HepG2 (cell line): Measurements from ENCODE around the gene UBFD1. TPM values are rescaled to one million over a fixed set of nuclear protein-coding genes. Genes with fewer than 3 reads are reported as not detected.
A peak's percentile ranks its signal among the peaks of the same experiment; 100 is the strongest.

Source experiments
- BORCS8-MEF2B ChIP-seq: sonication (generic); formaldehyde crosslinking; IDR thresholded peaks from 2 replicates; pipeline ENCODE4 v1.8.0; 2022; ENCODE audit warnings: mild to moderate bottlenecking, missing genetic modification reagents
- CAMTA2 ChIP-seq: sonication (generic); formaldehyde crosslinking; IDR thresholded peaks from 2 replicates; pipeline ENCODE4 v1.4.0; 2020; ENCODE audit warnings: mild to moderate bottlenecking, missing genetic modification reagents, borderline replicate concordance
- DZIP1 ChIP-seq: sonication (generic); formaldehyde crosslinking; IDR thresholded peaks from 2 replicates; pipeline ENCODE4 v1.5.0; 2020; ENCODE audit warnings: mild to moderate bottlenecking, missing genetic modification reagents
- ELF1 ChIP-seq: sonication (generic); formaldehyde crosslinking; IDR thresholded peaks from 2 replicates; pipeline ENCODE4 v1.4.0; 2020; ENCODE audit warnings: missing genetic modification reagents
- GABPB1 ChIP-seq: IDR thresholded peaks from 2 replicates; pipeline ENCODE4 v1.6.1; 2016; ENCODE audit warnings: mild to moderate bottlenecking, missing genetic modification reagents, moderate library complexity, missing compliant biosample characterization
- KAT7 ChIP-seq: IDR thresholded peaks from 2 replicates; pipeline ENCODE4 v1.6.1; 2018; ENCODE audit warnings: borderline replicate concordance, missing compliant biosample characterization
- MBNL3 ChIP-seq: fragments of 250-450 bp; sonication (Bioruptor Pico); conservative IDR thresholded peaks from 2 replicates; pipeline ENCODE4 v1.8.0; 2022; ENCODE audit warnings: mild to moderate bottlenecking, inconsistent platforms
- PLRG1 ChIP-seq: fragments of 450-650 bp; conservative IDR thresholded peaks from 2 replicates; pipeline ENCODE4 v1.6.1; 2016
- PRDM10 ChIP-seq: sonication (generic); formaldehyde crosslinking; IDR thresholded peaks from 2 replicates; pipeline ENCODE4 v1.4.0; 2020; ENCODE audit warnings: low read depth, missing genetic modification reagents
- RERE ChIP-seq: IDR thresholded peaks from 2 replicates; pipeline ENCODE4 v1.6.1; 2016; ENCODE audit warnings: low read depth, missing genetic modification reagents, missing compliant biosample characterization
- RFXAP ChIP-seq: sonication (generic); formaldehyde crosslinking; IDR thresholded peaks from 2 replicates; pipeline ENCODE4 v1.4.0; 2020; ENCODE audit warnings: missing genetic modification reagents, borderline replicate concordance
- SMYD3 ChIP-seq: sonication (generic); formaldehyde crosslinking; IDR thresholded peaks from 2 replicates; pipeline ENCODE4 v1.8.1; 2023; ENCODE audit warnings: mild to moderate bottlenecking, missing genetic modification reagents
- THYN1 ChIP-seq: sonication (generic); formaldehyde crosslinking; IDR thresholded peaks from 2 replicates; pipeline ENCODE4 v1.8.1; 2023; ENCODE audit warnings: low read depth, mild to moderate bottlenecking, moderate library complexity, missing genetic modification reagents, borderline replicate concordance
- ZIK1 ChIP-seq: sonication (generic); formaldehyde crosslinking; IDR thresholded peaks from 2 replicates; pipeline ENCODE4 v1.5.0; 2020; ENCODE audit warnings: mild to moderate bottlenecking, low read depth, missing genetic modification reagents, borderline replicate concordance
- ZNF296 ChIP-seq: sonication (generic); formaldehyde crosslinking; conservative IDR thresholded peaks from 2 replicates; pipeline ENCODE4 v1.5.0; 2020; ENCODE audit warnings: mild to moderate bottlenecking, missing genetic modification reagents
- ZNF343 ChIP-seq: sonication (generic); formaldehyde crosslinking; IDR thresholded peaks from 2 replicates; pipeline ENCODE4 v1.4.0; 2020; ENCODE audit warnings: mild to moderate bottlenecking, missing genetic modification reagents
- ZNF678 ChIP-seq: sonication (generic); formaldehyde crosslinking; IDR thresholded peaks from 2 replicates; pipeline ENCODE4 v1.4.0; 2020; ENCODE audit warnings: mild to moderate bottlenecking, missing genetic modification reagents
- ZNF780A ChIP-seq: sonication (generic); formaldehyde crosslinking; IDR thresholded peaks from 2 replicates; pipeline ENCODE4 v1.8.0; 2022; ENCODE audit warnings: mild to moderate bottlenecking, missing genetic modification reagents, moderate library complexity
- polyA plus RNA-seq, 8 experiments: library from polyadenylated mRNA; depleted of rRNA in 3 of 8; stranded (reverse) in 7 of 8; unstranded in 1 of 8; fragments of >200 nt; fragmentation: Illumina TruSeq in 4 of 8; extraction: Trizol in 4 of 8; gene quantifications; 2 replicates each; pipeline versions ENCODE4 v1.2.1 to v1.2.3, GENCODE V29; 2011 to 2016; ENCODE audit warnings: low read depth in 4 of 8, missing spikeins in 1 of 8, mixed read lengths in 1 of 8; ENCODE audit not compliant: insufficient read depth in 1 of 8
- total RNA-seq, 5 experiments: library from RNA; depleted of rRNA; stranded (reverse); fragments of >200 nt; fragmentation: Illumina TruSeq; extraction: Trizol; gene quantifications; 2 replicates each; pipeline ENCODE4 v1.2.3, GENCODE V29; 2016; ENCODE audit warnings: low read depth in 1 of 5

The UBFD1 gene
- total and polyA plus RNA-seq, 2 of the 13 experiments (the other 11 are each of a cell fraction or from before 2014, with no cell fraction given), result 100 to 111 TPM

- TF ChIP-seq RERE (CRISPR knock-in tag) (peak; percentile 99), ZNF678 (CRISPR knock-in tag) (no peak), ZNF780A (peak; percentile 97), GABPB1 (CRISPR knock-in tag) (peak; percentile 61), DZIP1 (no peak), ZNF343 (no peak), SMYD3 (CRISPR knock-in tag) (peak; percentile 91), PRDM10 (CRISPR knock-in tag) (peak; percentile 83), THYN1 (CRISPR knock-in tag) (no peak), ZIK1 (CRISPR knock-in tag) (0 out of 2 replicates have a peak, but pooled peaks have one; percentile 80), ZNF296 (no peak), CAMTA2 (CRISPR knock-in tag) (no peak), BORCS8-MEF2B (no peak), PLRG1 (no peak), ELF1 (CRISPR knock-in tag) (peak; percentile 51), KAT7 (CRISPR knock-in tag) (peak; percentile 58; the same call in 1 of the 2 replicates), RFXAP (no peak), MBNL3 (no peak)
These were observed 17.3 kb upstream of the UBFD1 start (continued) for GRCh38 chr16:23539984-23540816.
